HepG2 (cell line): ENCODE measurements around the gene TRAK1. TPM values are rescaled to one million over a fixed set of nuclear protein-coding genes. Genes with fewer than 3 reads are reported as not detected.

Experiments used
- ATAC-seq: fragments of 200-7000 bp; cut with Tn5 transposase; 3 replicates; pipeline ENCODE4 v1.9.1; 2020; ENCODE audit warnings: mild to moderate bottlenecking, moderate library complexity
- BruUV-seq: library from RNA; stranded (reverse); fragments of 400-500 nt; replicated peaks from 2 replicates; lab custom pipeline; 2021; lab: Mats Ljungman, UMichigan
- CTCF ChIA-PET: fragments of 300-600 bp; formaldehyde crosslinking; extraction: SDS; loops from one replicate; lab custom pipeline; 2021; ENCODE audit warnings: low total read pairs, inconsistent platforms, low intra/inter-chr PET ratio; lab: Yijun Ruan, JAX
- POLR2A ChIA-PET: fragments of 350-600 bp; sonication (Branson Sonifier 250); formaldehyde crosslinking; loops from one replicate; lab custom pipeline; 2020; ENCODE audit warnings: antibody characterized with exemption, inconsistent platforms; lab: Yijun Ruan, JAX
- DNase-seq: peaks from one replicate; pipeline ENCODE4 v3.0.0-alpha.2; 2015; ENCODE audit warnings: low spot score
- FAIRE-seq: peaks from 3 replicates; lab custom pipeline; 2011; peaks lifted over from hg19 to GRCh38; lab: Jason Lieb, UNC
- H2AFZ ChIP-seq: one replicate; pipeline ENCODE4 v1.6.1; 2011; ENCODE audit warnings: low read length, inconsistent platforms
- H3K27ac ChIP-seq: fragments of 300-600 bp; 3 replicates; pipeline ENCODE4 v1.8.0; 2011; ENCODE audit warnings: mixed run types, mild to moderate bottlenecking, mixed read lengths, low read length, inconsistent platforms; ENCODE audit not compliant: insufficient read depth; ENCODE audit errors: extremely low read length
- H3K27me3 ChIP-seq, 2 experiments: fragments of 200-600 bp in 1 of 2; 2 replicates in 1 of 2; 3 replicates in 1 of 2; pipeline versions ENCODE4 v1.6.0 to v1.8.0; 2011; ENCODE audit warnings: low read length in 2 of 2, mild to moderate bottlenecking in 2 of 2, moderate library complexity in 2 of 2, inconsistent platforms in 1 of 2; ENCODE audit not compliant: insufficient read depth in 2 of 2, control insufficient read depth in 1 of 2
- H3K36me3 ChIP-seq, 2 experiments: fragments of 200-600 bp in 1 of 2; replicated peaks in 1 of 2; 2 replicates in 1 of 2; 3 replicates in 1 of 2; pipeline versions ENCODE4 v1.5.1 to v1.8.0; 2011; ENCODE audit warnings: low read length in 2 of 2, inconsistent platforms in 1 of 2; ENCODE audit not compliant: insufficient read depth in 2 of 2, control insufficient read depth in 1 of 2
- H3K4me1 ChIP-seq: 2 replicates; pipeline ENCODE4 v1.5.1; 2012; ENCODE audit warnings: low read length, inconsistent platforms; ENCODE audit not compliant: insufficient read depth
- H3K4me2 ChIP-seq: 2 replicates; pipeline ENCODE4 v1.6.0; 2011; ENCODE audit warnings: low read depth, low read length, inconsistent platforms
- H3K4me3 ChIP-seq, 3 experiments: fragments of 200-600 bp in 1 of 3; sonication (generic), shearing (Covaris generic) in 1 of 3; replicated peaks in 1 of 3; 2 replicates each; pipeline ENCODE4 v1.5.1; 2011 to 2016; ENCODE audit warnings: low read length in 3 of 3, inconsistent platforms in 2 of 3, low read depth in 2 of 3, mild to moderate bottlenecking in 2 of 3, control low read depth in 1 of 3, mixed read lengths in 1 of 3; ENCODE audit not compliant: insufficient read depth in 1 of 3
- H3K79me2 ChIP-seq: one replicate; pipeline ENCODE4 v1.6.1; 2011; ENCODE audit warnings: low read length, inconsistent platforms; ENCODE audit not compliant: insufficient read depth
- H3K9ac ChIP-seq: 2 replicates; pipeline ENCODE4 v1.6.0; 2011; ENCODE audit warnings: mild to moderate bottlenecking, low read depth, low read length, inconsistent platforms; ENCODE audit not compliant: insufficient read depth
- H3K9me3 ChIP-seq: 2 replicates; pipeline ENCODE4 v1.5.1; 2012; ENCODE audit warnings: mild to moderate bottlenecking, low read length
- H4K20me1 ChIP-seq: 2 replicates; pipeline ENCODE4 v1.6.0; 2011; ENCODE audit warnings: inconsistent platforms, mild to moderate bottlenecking, low read length, moderate library complexity; ENCODE audit not compliant: insufficient read depth
- IKZF1 ChIP-seq: fragments of 450-650 bp; IDR thresholded peaks from 2 replicates; pipeline ENCODE4 v1.7.1; 2016
- JUND ChIP-seq: sonication (generic); formaldehyde crosslinking; IDR thresholded peaks from 2 replicates; pipeline ENCODE4 v1.8.0; 2022; ENCODE audit warnings: mild to moderate bottlenecking, missing genetic modification reagents
- POLR2AphosphoS5 ChIP-seq: IDR thresholded peaks from 2 replicates; pipeline ENCODE4 v1.6.1; 2012; ENCODE audit warnings: low read depth, low read length
- SMARCE1 ChIP-seq: fragments of 450-650 bp; IDR thresholded peaks from 2 replicates; pipeline ENCODE4 v1.6.1; 2017; ENCODE audit warnings: borderline replicate concordance
- U2AF2 ChIP-seq: fragments of 200-400 bp; formaldehyde crosslinking; IDR thresholded peaks from 2 replicates; pipeline ENCODE4 v1.6.1; 2017; ENCODE audit warnings: low read depth, mild to moderate bottlenecking, low read length
- ZNF12 ChIP-seq: sonication (generic); formaldehyde crosslinking; IDR thresholded peaks from 2 replicates; pipeline ENCODE4 v1.5.0; 2020; ENCODE audit warnings: missing genetic modification reagents
- ZNF33B ChIP-seq: sonication (generic); formaldehyde crosslinking; IDR thresholded peaks from 2 replicates; pipeline ENCODE4 v1.5.1; 2020; ENCODE audit warnings: mild to moderate bottlenecking, missing genetic modification reagents
- ZNF562 ChIP-seq: sonication (generic); formaldehyde crosslinking; IDR thresholded peaks from 2 replicates; pipeline ENCODE4 v1.8.0; 2022; ENCODE audit warnings: missing genetic modification reagents, borderline replicate concordance
- WGBS: methylation state at CpG from one replicate; pipeline ENCODE4 v1.1.6; 2017; ENCODE audit warnings: low lambda C conversion rate; 5-methylcytosine and 5-hydroxymethylcytosine counted together
- in situ Hi-C: cut with HindIII; loops from 2 replicates; pipeline ENCODE4 v1.10.0; 2017; ENCODE audit warnings: low pct_unique_long_range_greater_than_20kb; ENCODE audit not compliant: extremely low pct_ligation_motif_present
- intact Hi-C: fragments of 100-400 bp; cut with micrococcal nuclease; formaldehyde crosslinking; loops from one replicate; pipeline ENCODE4 v1.10.0; 2022; ENCODE audit not compliant: unreplicated experiment
- polyA plus RNA-seq, 8 experiments: library from polyadenylated mRNA; depleted of rRNA in 3 of 8; stranded (reverse) in 7 of 8; unstranded in 1 of 8; fragments of >200 nt; fragmentation: Illumina TruSeq in 4 of 8; extraction: Trizol in 4 of 8; gene quantifications; 2 replicates each; pipeline versions ENCODE4 v1.2.1 to v1.2.3, GENCODE V29; 2011 to 2016; ENCODE audit warnings: low read depth in 4 of 8, missing spikeins in 1 of 8, mixed read lengths in 1 of 8; ENCODE audit not compliant: insufficient read depth in 1 of 8
- total RNA-seq, 5 experiments: library from RNA; depleted of rRNA; stranded (reverse); fragments of >200 nt; fragmentation: Illumina TruSeq; extraction: Trizol; gene quantifications; 2 replicates each; pipeline ENCODE4 v1.2.3, GENCODE V29; 2016; ENCODE audit warnings: low read depth in 1 of 5
- TF ChIP-seq, protein P1 (sequence below): sonication (generic); formaldehyde crosslinking; IDR thresholded peaks from 2 replicates; pipeline ENCODE4 v1.5.0; 2020; ENCODE audit warnings: mild to moderate bottlenecking, missing genetic modification reagents

Gene TRAK1
- total and polyA plus RNA-seq, 2 of the 13 experiments (the other 11 are each of a cell fraction or from before 2014, with no cell fraction given), result 20.5 to 46.6 TPM

DNA sequence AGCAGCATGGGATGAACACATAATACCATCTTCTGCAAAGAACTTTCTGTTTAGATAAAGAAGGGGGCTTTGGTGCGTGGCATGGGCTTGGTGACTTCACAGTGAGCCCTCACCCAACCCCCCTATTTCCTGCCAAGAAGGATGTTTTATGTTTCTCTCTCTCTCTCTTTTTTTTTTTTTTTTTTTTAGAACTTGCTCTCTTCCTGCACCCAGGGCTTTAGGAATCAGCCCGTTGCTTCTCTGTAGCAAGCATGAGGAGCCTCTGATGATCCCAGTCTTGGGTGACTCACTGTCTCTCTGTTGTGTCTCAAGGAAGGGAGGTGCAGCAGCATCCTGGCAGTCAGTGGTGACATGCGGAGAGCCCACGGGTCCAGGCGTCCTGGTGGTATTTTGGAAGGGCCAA, 125.8 kb downstream of the TRAK1 start:
- intact Hi-C loops, result no loop called here
- TF ChIP-seq, protein P1, sequence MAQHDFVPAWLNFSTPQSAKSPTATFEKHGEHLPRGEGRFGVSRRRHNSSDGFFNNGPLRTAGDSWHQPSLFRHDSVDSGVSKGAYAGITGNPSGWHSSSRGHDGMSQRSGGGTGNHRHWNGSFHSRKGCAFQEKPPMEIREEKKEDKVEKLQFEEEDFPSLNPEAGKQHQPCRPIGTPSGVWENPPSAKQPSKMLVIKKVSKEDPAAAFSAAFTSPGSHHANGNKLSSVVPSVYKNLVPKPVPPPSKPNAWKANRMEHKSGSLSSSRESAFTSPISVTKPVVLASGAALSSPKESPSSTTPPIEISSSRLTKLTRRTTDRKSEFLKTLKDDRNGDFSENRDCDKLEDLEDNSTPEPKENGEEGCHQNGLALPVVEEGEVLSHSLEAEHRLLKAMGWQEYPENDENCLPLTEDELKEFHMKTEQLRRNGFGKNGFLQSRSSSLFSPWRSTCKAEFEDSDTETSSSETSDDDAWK (CRISPR knock-in tag), result no peak
- TF ChIP-seq ZNF562 (CRISPR knock-in tag) (no peak), SMARCE1 (no peak), IKZF1 (no peak), ZNF12 (CRISPR knock-in tag) (no peak), U2AF2 (no peak), ZNF33B (CRISPR knock-in tag) (no peak), POLR2AphosphoS5 (no peak), JUND (CRISPR knock-in tag) (no peak)
- no TSS peak for BruUV-seq
- in situ Hi-C loops, result no loop called here
- no peak for FAIRE-seq
- 96% methylated on average over 5 of the region's 5 CpGs for WGBS
- Histone ChIP-seq H3K36me3 (peaks cover 19 to 36% of the 10 kb centered on the region in 2 experiments), H3K4me3 (no peak overlapping the region), H3K79me2 (no peaks in the 10 kb centered on the region), H2AFZ (no peak overlapping the region), H3K4me2 (no peak overlapping the region), H3K4me1 (0 out of 2 replicates have a peak, but pooled peaks cover 11% of the 10 kb centered on the region), H4K20me1 (no peaks in the 10 kb centered on the region), H3K9me3 (no peaks in the 10 kb centered on the region), H3K27me3 (no peaks in the 10 kb centered on the region), H3K9ac (no peak overlapping the region), H3K27ac (no peak overlapping the region)
- POLR2A ChIA-PET, result no interaction called here
- DNase-seq, result no peak
- CTCF ChIA-PET, result no interaction called here
- no peak for ATAC-seq
